Ovary (tissue), 9 donors: ENCODE results near the gene PUSL1. TPM values are rescaled to one million over a fixed set of nuclear protein-coding genes. Genes with fewer than 3 reads are reported as not detected.
A peak's percentile ranks its signal among the peaks of the same experiment; 100 is the strongest.

Source experiments
- DNase-seq, 5 donors: peaks; one replicate each; pipeline ENCODE4 v3.0.0-alpha.2; 2019 to 2020
- H3K27ac ChIP-seq, 2 donors: fragments of 200-600 bp; one replicate each; pipeline versions ENCODE4 v1.5.1 to v1.8.0; 2019 to 2022
- H3K27me3 ChIP-seq: fragments of 200-600 bp; one replicate; pipeline ENCODE4 v1.8.0; 2022
- H3K36me3 ChIP-seq: fragments of 200-600 bp; sonication (generic); one replicate; pipeline ENCODE4 v1.5.1; 2019
- H3K4me1 ChIP-seq: one replicate; pipeline ENCODE4 v1.8.1; 2013; ENCODE audit warnings: mild to moderate bottlenecking, moderate library complexity; ENCODE audit not compliant: insufficient read depth
- H3K4me3 ChIP-seq: fragments of 200-600 bp; sonication (generic); one replicate; pipeline ENCODE4 v1.5.1; 2017
- H3K9me3 ChIP-seq, 2 donors: fragments of 200-600 bp in 1 of 2; sonication (generic) in 1 of 2; one replicate each; pipeline versions ENCODE4 v1.5.1 to v1.8.1; 2013 to 2019; ENCODE audit warnings: mild to moderate bottlenecking in 1 of 2, moderate library complexity in 1 of 2
- EP300 ChIP-seq: sonication (generic); formaldehyde crosslinking; IDR thresholded peaks from one replicate; pipeline ENCODE4 v1.6.1; 2017; ENCODE audit warnings: antibody characterized with exemption
- POLR2A ChIP-seq: fragments of 450-650 bp; IDR thresholded peaks from one replicate; pipeline ENCODE4 v1.6.1; 2017; ENCODE audit warnings: antibody characterized with exemption, mild to moderate bottlenecking, moderate library complexity
- WGBS, 3 donors: extraction: QIAGEN DNeasy Blood & Tissue Kit in 1 of 3; methylation state at CpG; one replicate each; pipeline versions ENCODE4 v1.1.5 to v1.1.7; 2013 to 2017; 5-methylcytosine and 5-hydroxymethylcytosine counted together
- intact Hi-C, 4 donors: fragments of 100-400 bp; cut with DNase I; formaldehyde crosslinking; loops; one replicate each; pipeline versions ENCODE4 v1.11.0 to v1.15.1; 2022 to 2023
- polyA plus RNA-seq, 2 donors: library from polyadenylated mRNA; stranded (reverse); fragments of 200-250 nt in 1 of 2; fragments of 350-450 nt in 1 of 2; fragmentation: Illumina TruSeq in 1 of 2; extraction: RNeasy Lipid Tissue Mini Kit (QIAGEN cat#74804) in 1 of 2; gene quantifications; one replicate each; pipeline ENCODE4 v1.2.3, GENCODE V29; 2013 to 2014
- total RNA-seq, 7 donors: library from RNA; depleted of rRNA in 2 of 7; stranded (reverse); fragments of >200 nt in 2 of 7; fragmentation: NEBNext Ultra II Directional in 3 of 7; extraction: Animal tissue kit (Norgen Biotek cat#: 25700) in 3 of 7; gene quantifications; one replicate each; pipeline versions ENCODE4 v1.1.0 to v1.2.4, GENCODE V29; 2016 to 2023
- TF ChIP-seq, protein P1 (sequence below), 3 donors: fragments of 450-650 bp in 2 of 3; fragments of 200-600 bp in 1 of 3; IDR thresholded peaks; one replicate each; pipeline versions ENCODE4 v1.5.1 to v1.8.0; 2016 to 2022; ENCODE audit warnings: antibody characterized with exemption in 3 of 3, mild to moderate bottlenecking in 1 of 3
- donor health status: DM: no; HTN: no; CAD: no; lungs with moderate emphysema.
- donor health status: DM: no; HTN: no; CAD: no.
- donor health status: Bipolar disorder and iron deficiency.
- donor health status: DM: yes; HTN: yes; CAD: no.
- donor health status: DM: no; HTN: no; CAD: no.
- donor health status: DM: yes; HTN: yes; CAD: no.

PUSL1 gene
- total and polyA plus RNA-seq, 9 donors, result 0.18 to 27.6 (median 20.8) TPM

DNA sequence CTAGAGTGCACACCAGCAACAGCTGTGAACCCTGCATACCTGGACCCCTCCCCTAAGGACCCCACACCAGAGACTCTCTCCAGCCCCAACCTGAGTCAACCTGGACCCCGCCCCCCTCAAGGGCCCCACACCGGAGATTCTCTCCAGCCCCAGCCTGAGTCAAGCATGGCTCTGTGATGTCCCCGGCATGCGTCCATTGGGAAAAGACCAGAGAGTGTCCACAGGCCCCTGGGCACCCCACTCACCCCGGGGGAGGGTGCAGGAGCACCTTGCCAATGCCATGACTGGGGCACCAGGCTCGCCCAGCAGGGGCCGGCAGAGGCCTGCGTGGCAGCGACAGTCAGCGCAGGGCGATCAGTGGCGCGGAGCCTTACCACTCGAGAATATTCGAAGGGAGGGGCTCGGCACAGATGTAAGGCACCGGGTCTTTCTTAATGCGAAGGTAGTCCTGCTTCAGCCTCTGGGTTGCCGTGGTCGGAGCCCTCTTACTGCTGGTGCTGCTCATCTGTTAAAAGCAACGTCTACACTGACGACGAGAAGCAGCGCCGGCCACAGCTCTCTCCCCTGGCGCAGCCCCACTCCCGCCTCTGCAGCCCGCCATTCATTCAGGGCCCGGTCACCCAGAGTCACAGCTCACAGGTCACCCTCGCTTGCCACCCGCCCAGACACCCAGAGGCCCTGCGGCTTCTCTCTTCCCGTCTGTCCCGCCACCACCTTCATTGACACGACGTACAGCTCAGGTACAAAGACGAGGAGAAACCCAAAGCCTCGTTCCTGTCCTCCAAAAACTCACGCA lies 40.7 kb upstream of the PUSL1 start:
- Histone ChIP-seq H3K9me3 (no peaks in the 10 kb centered on the region), H3K27ac (no peak overlapping the region), H3K4me1 (peaks cover 20% of the 10 kb centered on the region), H3K36me3 (peaks cover 2% of the 10 kb centered on the region), H3K27me3 (no peaks in the 10 kb centered on the region), H3K4me3 (no peak overlapping the region)
- WGBS, 3 donors, result 91% methylated on average over 39 of the region's 39 CpGs
- no peak for DNase-seq
- intact Hi-C loops, result no loop called here
- TF ChIP-seq EP300, result no peak

DNA sequence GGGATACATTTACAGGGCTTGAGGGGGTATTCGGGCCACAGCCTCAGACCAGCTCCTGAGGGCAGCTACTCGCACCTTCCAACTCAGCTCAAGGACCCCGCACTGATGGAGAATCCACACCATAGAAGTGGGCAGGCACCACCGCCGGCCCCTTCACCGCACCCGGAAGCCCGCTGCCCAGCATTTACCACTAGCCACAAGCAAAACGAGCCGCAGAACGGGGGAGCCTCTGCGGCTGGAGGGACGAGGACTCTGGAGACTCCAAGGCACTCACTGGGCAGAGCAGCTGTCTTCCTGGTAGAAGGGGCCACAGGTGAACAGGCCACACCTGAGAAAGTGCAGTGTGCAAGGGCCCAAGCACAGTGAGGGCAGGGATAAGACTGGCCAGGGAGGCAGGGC lies 40.1 kb upstream of the PUSL1 start:
- peak in 1 of 5 donors; percentile 32 for DNase-seq

DNA sequence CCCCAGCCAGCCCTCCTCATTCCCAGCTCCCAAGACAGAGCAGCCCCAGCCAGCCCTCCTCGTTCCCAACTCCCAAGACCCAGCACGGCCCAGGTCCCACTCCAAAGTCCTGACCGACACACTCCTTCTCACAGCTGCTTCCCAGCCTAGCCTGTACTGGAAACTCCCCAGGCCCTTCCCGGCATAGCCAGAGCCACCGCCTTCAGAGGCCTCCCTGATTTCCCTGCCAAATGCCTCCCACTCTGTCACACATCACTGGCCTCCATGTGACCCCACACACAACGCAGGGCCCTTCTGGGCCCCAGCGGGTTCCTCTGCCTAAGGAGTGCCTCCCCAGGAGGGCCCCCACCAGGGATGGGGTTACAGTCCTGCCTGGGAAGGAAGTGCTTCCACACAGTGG lies 37.6 kb upstream of the PUSL1 start:
- intact Hi-C loops, result no loop called here
- TF ChIP-seq EP300, result no peak
- TF ChIP-seq POLR2A, result no peak
- TF ChIP-seq, protein P1, sequence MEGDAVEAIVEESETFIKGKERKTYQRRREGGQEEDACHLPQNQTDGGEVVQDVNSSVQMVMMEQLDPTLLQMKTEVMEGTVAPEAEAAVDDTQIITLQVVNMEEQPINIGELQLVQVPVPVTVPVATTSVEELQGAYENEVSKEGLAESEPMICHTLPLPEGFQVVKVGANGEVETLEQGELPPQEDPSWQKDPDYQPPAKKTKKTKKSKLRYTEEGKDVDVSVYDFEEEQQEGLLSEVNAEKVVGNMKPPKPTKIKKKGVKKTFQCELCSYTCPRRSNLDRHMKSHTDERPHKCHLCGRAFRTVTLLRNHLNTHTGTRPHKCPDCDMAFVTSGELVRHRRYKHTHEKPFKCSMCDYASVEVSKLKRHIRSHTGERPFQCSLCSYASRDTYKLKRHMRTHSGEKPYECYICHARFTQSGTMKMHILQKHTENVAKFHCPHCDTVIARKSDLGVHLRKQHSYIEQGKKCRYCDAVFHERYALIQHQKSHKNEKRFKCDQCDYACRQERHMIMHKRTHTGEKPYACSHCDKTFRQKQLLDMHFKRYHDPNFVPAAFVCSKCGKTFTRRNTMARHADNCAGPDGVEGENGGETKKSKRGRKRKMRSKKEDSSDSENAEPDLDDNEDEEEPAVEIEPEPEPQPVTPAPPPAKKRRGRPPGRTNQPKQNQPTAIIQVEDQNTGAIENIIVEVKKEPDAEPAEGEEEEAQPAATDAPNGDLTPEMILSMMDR (IDR thresholded peaks at IDR 0.05), result no peak
- no peak overlapping the region for H3K4me3 ChIP-seq
- H3K4me1 ChIP-seq, result peaks cover 28% of the 10 kb centered on the region
- WGBS, 3 donors, result 71 to 73% (median 72%) methylated on average over 7 of the region's 7 CpGs
- H3K9me3 ChIP-seq, result no peaks in the 10 kb centered on the region
- DNase-seq, result peak in 1 of 5 donors; percentile 31
- H3K27me3 ChIP-seq, result no peaks in the 10 kb centered on the region
- H3K27ac ChIP-seq, result no peak overlapping the region
- H3K36me3 ChIP-seq, result no peaks in the 10 kb centered on the region

More for the DNA sequence above, 40.1 kb upstream of the PUSL1 start:
- H3K27ac ChIP-seq, result no peak overlapping the region
- no peaks in the 10 kb centered on the region for H3K36me3 ChIP-seq
- H3K9me3 ChIP-seq, result no peaks in the 10 kb centered on the region
- H3K27me3 ChIP-seq, result no peaks in the 10 kb centered on the region
- H3K4me3 ChIP-seq, result no peak overlapping the region
- intact Hi-C loops, result no loop called here
- TF ChIP-seq POLR2A, result no peak
- TF ChIP-seq, protein P1 (IDR thresholded peaks at IDR 0.05), result no peak
- no peak for TF ChIP-seq EP300
- H3K4me1 ChIP-seq, result peaks cover 22% of the 10 kb centered on the region
- WGBS, 3 donors, result 89 to 91% (median 90%) methylated on average over 13 of the region's 13 CpGs

DNA sequence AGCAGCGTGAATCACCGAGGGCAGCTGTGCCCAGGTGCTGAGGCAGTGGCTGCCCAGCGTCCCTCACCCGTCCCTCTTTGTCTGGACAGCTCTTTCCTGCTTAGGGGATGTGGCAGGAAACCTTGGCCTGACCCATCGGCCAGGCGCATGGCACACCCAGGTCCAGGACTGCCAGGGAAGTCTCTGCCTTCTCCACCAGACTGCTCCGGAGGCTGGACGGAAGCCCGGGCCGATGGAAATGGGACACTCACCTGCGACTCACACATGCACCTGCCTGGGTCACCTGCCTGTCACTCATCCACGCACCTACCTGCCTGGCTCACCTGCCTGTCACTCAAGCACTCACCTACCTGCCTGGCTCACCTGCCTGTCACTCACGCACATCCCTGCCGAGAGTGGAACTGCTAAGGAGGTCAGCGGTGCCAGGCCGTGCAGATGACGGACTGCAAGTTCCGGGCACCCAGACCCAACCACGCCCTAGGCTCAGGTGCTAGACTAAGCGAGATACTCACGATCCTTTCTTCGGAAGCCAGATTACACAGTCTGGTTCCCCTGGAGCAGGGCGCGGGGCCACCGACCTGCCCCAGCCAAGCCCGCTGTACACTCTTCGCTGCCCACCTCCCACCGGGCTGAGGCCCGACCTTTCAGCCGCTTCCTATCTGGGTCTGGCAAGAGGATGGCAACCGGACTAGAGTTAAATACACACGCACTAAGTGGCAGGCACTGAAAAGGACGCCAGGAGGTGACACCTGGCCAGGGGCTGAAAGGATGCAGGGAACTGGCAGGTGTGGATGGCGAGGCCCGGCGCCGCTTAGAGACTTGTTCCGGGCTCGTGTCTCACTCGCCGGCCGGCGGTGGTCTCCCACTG lies 35.8 kb upstream of the PUSL1 start:
- intact Hi-C loops, result loop anchor here in 1 of 4 donors (1.0 kb wide), 1 partner anchor 77 kb away; the partner anchor contains the start of gene DVL1
- H3K9me3 ChIP-seq, result no peaks in the 10 kb centered on the region
- WGBS, 3 donors, result 24 to 42% (median 27%) methylated on average over 40 to 43 of the region's 43 CpGs
- H3K4me3 ChIP-seq, result peak overlapping the region; percentile 82
- TF ChIP-seq EP300 (no peak), POLR2A (no peak)
- TF ChIP-seq, protein P1 (IDR thresholded peaks at IDR 0.05), result no peak
- peaks cover 28% of the 10 kb centered on the region for H3K4me1 ChIP-seq
- H3K36me3 ChIP-seq, result no peaks in the 10 kb centered on the region
- peak in 2 of 5 donors; percentile 39 for DNase-seq
- no peak overlapping the region for H3K27ac ChIP-seq
- no peaks in the 10 kb centered on the region for H3K27me3 ChIP-seq
